ENCODE data around the gene GALNT9.

The GALNT9 gene

GRCh38 chr12:132178801-132179401 lies 150.5 kb downstream of the GALNT9 start:
- DNase-seq: no peak

GRCh38 chr12:132178316-132178715 lies 151.1 kb downstream of the GALNT9 start:
- DNase-seq: no peak

GRCh38 chr12:132176920-132177551 lies 152.4 kb downstream of the GALNT9 start:
- DNase-seq: no peak

GRCh38 chr12:132176385-132176919 lies 152.9 kb downstream of the GALNT9 start:
- no peak for DNase-seq

GRCh38 chr12:132175496-132176384 lies 153.6 kb downstream of the GALNT9 start:
- no peak for DNase-seq

GRCh38 chr12:132174839-132175490 lies 154.4 kb downstream of the GALNT9 start:
- DNase-seq: no peak

GRCh38 chr12:132174015-132174838 lies 155.2 kb downstream of the GALNT9 start:
- no peak for DNase-seq

- no peak for DNase-seq
Measured at GRCh38 chr12:132173135-132174014, 156.0 kb downstream of the GALNT9 start.

GRCh38 chr12:132172619-132173018 lies 156.8 kb downstream of the GALNT9 start:
- DNase-seq: no peak

GRCh38 chr12:132171968-132172521 lies 157.3 kb downstream of the GALNT9 start:
- no peak for DNase-seq

GRCh38 chr12:132171293-132171967 lies 158.0 kb downstream of the GALNT9 start:
- no peak for DNase-seq

- no peak for DNase-seq
Measured at GRCh38 chr12:132170637-132171292, 158.6 kb downstream of the GALNT9 start.

- no peak for DNase-seq
Measured at GRCh38 chr12:132170094-132170636, 159.2 kb downstream of the GALNT9 start.

GRCh38 chr12:132169376-132169775 lies 160.0 kb downstream of the GALNT9 start:
- DNase-seq: no peak

- no peak for DNase-seq
Measured at GRCh38 chr12:132168311-132169031, 160.9 kb downstream of the GALNT9 start.

GRCh38 chr12:132167611-132168310 lies 161.6 kb downstream of the GALNT9 start:
- no peak for DNase-seq

- no peak for DNase-seq
Measured at GRCh38 chr12:132166801-132167591, 162.4 kb downstream of the GALNT9 start.
